Mucosa of descending colon (tissue), 3 donors: ENCODE data around the gene CPLX3. TPM values are rescaled to one million over a fixed set of nuclear protein-coding genes. Genes with fewer than 3 reads are reported as not detected.
"Not testable (repeated sequence)": the region's sequence is repeated elsewhere in the genome, so short reads cannot be mapped to it uniquely, and the experiment has no call there.

Source experiments
- ATAC-seq: fragments of 200-7000 bp; cut with Tn5 transposase; one replicate; pipeline ENCODE4 v1.9.1; 2020; ENCODE audit warnings: mild to moderate bottlenecking, moderate library complexity
- DNase-seq, 3 donors: peaks; one replicate each; pipeline ENCODE4 v3.0.0-alpha.2; 2020
- H3K36me3 ChIP-seq: fragments of 200-600 bp; one replicate; pipeline ENCODE4 v1.8.0; 2021; ENCODE audit warnings: low read depth, mild to moderate bottlenecking
- H3K4me1 ChIP-seq: fragments of 200-600 bp; one replicate; pipeline ENCODE4 v1.8.0; 2021; ENCODE audit warnings: low read depth, mild to moderate bottlenecking
- H3K4me3 ChIP-seq: fragments of 200-600 bp; one replicate; pipeline ENCODE4 v1.8.0; 2021; ENCODE audit warnings: mild to moderate bottlenecking
- H3K9me3 ChIP-seq: fragments of 200-600 bp; one replicate; pipeline ENCODE4 v1.8.0; 2021; ENCODE audit warnings: mild to moderate bottlenecking
- intact Hi-C, 2 donors: fragments of 100-400 bp; cut with DNase I in 1 of 2; cut with micrococcal nuclease in 1 of 2; formaldehyde crosslinking; loops; one replicate each; pipeline versions ENCODE4 v1.11.0 to v1.11.1; 2022; cut with DNase I, micrococcal nuclease
- total RNA-seq, 3 donors: library from RNA; stranded (reverse); fragmentation: NEBNext Ultra II Directional in 2 of 3; extraction: Animal tissue kit (Norgen Biotek cat#: 25700) in 2 of 3; gene quantifications; one replicate each; pipeline versions ENCODE4 v1.2.1 to v1.2.4, GENCODE V29; 2021 to 2023
- TF ChIP-seq, protein P1 (sequence below): fragments of 200-600 bp; IDR thresholded peaks from one replicate; pipeline ENCODE4 v1.8.0; 2022; ENCODE audit warnings: antibody characterized with exemption, mild to moderate bottlenecking
- donor health status: DM: no; HTN: no; CAD: no; lungs with moderate emphysema.
- donor health status: DM: no; HTN: no; CAD: no.
- donor health status: DM: no; HTN: yes; CAD: no.

Gene CPLX3
- total RNA-seq, 3 donors from 2014 or later = 0.16 to 0.19 TPM; not detected in 1

DNA sequence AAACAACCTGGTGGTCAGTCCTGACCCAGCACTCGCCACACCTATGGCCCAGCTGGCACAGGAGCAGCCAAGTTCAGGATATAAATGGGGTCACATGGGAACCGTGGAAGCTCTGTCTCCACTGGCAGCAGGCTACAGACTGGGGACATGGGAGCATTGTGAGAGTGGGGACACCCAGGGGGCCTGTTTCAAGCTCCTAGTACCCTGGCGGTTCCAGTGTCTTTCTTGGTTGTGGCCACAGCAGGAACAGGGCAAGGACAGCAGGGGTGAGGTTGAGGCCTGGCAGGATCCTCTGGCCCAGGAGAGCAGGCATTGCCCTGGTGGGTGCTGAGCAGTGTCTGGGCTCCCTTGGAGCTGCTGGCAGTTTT is 42.6 kb upstream of the CPLX3 start:
- Histone ChIP-seq H3K36me3 (no peaks in the 10 kb centered on the region), H3K4me3 (no peak overlapping the region), H3K4me1 (peaks cover 63% of the 10 kb centered on the region), H3K9me3 (no peaks in the 10 kb centered on the region)
- intact Hi-C loops = no loop called here
- DNase-seq (peak in 2 of 3 donors; percentile 38 to 60), ATAC-seq (no peak)
- TF ChIP-seq, protein P1, sequence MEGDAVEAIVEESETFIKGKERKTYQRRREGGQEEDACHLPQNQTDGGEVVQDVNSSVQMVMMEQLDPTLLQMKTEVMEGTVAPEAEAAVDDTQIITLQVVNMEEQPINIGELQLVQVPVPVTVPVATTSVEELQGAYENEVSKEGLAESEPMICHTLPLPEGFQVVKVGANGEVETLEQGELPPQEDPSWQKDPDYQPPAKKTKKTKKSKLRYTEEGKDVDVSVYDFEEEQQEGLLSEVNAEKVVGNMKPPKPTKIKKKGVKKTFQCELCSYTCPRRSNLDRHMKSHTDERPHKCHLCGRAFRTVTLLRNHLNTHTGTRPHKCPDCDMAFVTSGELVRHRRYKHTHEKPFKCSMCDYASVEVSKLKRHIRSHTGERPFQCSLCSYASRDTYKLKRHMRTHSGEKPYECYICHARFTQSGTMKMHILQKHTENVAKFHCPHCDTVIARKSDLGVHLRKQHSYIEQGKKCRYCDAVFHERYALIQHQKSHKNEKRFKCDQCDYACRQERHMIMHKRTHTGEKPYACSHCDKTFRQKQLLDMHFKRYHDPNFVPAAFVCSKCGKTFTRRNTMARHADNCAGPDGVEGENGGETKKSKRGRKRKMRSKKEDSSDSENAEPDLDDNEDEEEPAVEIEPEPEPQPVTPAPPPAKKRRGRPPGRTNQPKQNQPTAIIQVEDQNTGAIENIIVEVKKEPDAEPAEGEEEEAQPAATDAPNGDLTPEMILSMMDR = no peak

DNA sequence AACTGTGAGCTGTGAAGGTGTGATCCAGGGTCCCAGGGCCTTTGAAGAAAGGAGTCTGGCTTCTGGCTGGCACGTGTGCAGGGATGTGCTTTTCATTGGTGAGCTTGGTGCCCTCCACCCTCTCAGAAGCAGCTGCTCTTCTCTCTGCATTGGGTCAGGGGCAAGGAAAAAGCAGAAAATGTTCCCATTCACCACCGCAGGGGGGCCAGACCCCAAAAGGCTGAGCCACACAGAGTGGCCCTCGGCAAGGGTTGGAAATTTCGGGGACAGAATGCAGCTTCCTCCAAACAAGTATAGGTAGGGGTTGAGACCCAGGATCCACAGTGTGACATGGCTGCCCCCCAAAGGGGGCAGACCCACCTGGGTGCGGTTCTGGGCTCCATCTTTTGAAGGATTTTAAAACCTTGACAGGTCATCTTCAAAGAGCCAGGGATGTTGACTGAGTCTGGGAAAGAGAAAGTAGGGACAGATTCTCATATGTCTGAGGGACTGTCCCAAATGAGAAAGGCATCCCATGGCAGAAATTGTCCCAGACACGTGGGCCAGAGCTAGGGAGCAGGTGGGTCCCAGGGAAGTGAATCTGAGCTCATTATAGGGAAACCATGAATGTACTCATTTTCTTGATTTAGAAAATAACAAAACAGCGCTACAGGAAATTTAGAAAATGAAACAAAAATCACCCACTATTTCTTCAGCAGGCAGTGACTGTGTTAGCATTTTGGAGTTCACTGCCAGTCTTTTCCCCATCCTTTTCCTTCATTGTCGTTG is 41.8 kb upstream of the CPLX3 start:
- intact Hi-C loops = no loop called here
- DNase-seq (no peak), ATAC-seq (no peak)
- H3K4me1 ChIP-seq = peaks cover 63% of the 10 kb centered on the region
- H3K36me3 ChIP-seq = no peaks in the 10 kb centered on the region
- no peak overlapping the region for H3K4me3 ChIP-seq
- TF ChIP-seq, protein P1 = no peak
- no peaks in the 10 kb centered on the region for H3K9me3 ChIP-seq

DNA sequence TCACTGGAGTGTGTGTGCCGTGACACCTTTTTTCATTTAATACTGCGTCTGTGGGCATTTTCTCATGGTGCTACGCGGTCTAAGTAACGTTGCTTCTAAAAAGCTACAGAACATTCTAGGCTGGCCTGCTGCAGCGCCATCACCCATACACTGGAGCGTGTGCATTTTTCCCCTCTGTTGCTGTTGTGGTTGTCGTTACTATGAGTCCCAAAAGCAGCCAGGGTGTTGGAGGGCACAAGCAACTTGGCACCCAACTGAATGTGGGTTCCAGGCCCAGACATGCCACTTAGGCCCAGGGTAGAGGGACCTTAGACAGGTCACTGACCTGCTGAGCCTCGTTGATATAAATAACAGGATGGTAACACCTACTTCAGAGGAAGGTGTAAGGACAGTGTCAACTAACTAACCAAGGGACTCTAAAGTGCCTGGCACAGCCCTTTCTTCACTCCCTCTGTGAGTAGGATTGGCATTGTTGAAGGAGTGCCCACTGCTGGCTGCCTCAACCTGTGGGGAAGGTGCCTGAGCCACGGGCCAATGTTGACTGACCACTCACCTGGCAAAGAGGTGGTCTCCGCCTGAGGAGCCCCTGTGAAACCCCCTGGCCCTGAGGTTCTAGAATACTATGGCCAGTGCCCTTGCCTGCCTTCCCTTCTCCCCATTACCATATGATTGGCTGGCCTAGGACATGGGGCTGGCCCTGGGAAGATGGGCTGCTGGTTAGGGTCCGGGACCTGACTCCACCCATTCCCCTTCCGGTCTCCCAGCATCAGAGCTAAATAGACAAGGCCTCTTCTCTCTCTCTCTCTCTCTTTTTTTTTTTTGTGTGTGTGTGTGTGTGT is 41.0 kb upstream of the CPLX3 start:
- TF ChIP-seq, protein P1 = no peak

DNA sequence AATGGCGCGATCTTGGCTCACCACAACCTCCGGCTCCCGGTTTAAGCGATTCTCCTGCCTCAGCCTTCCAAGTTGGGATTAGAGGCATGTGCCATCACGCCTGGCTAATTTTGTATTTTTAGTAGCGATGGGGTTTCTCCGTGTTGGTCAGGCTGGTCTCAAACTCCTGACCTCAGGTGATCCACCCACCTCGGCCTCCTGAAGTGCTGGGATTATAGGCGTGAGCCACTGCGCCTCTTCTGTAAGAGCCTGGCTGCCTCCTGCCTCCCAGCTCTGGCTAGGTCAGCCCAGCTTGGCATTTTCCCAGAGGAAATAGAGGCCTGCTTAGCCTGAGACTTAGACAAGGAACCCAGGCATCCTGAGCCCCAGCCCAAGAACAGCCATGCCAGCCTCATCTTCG is 40.3 kb upstream of the CPLX3 start:
- H3K9me3 ChIP-seq, H3K4me3 ChIP-seq, H3K36me3 ChIP-seq, DNase-seq, intact Hi-C loops, ATAC-seq: not testable (repeated sequence)
- H3K4me1 ChIP-seq = peaks cover 65% of the 10 kb centered on the region

More for the DNA sequence above, 41.0 kb upstream of the CPLX3 start:
- Histone ChIP-seq H3K4me1 (peaks cover 64% of the 10 kb centered on the region), H3K9me3 (no peaks in the 10 kb centered on the region), H3K4me3 (no peak overlapping the region), H3K36me3 (no peaks in the 10 kb centered on the region)
- DNase-seq (peak in 1 of 3 donors; percentile 70), ATAC-seq (no peak)
- intact Hi-C loops = no loop called here

DNA sequence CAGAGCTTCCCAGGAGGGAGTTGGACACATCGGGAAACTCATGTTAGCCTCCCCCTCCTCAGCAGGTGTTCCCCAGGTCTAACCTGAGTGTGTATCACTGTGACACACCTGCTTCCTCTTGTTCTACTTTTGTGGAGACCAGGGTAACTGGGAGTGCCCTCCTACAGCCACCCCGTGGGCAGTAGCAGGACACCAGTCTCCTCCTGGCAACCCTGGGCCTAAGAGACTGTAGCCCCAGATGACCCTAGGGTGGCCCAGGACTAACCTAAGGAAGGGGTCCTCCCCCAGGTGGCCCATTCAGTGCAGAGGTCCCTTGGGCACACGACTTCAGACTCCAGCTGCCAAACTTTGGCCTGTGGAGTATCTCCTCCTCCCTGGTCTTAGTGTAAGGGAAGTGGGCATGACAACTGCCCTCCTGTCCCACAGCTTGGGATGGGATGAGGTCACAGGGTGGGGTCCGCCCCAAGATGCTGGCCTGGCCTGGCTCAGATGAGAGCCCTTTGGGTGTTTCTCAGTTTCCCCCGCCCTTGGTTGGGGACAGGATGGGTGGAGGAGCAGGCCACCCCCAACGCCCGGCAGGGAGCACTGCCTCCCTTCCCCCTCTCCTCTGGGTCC is 39.8 kb upstream of the CPLX3 start:
- Histone ChIP-seq H3K4me1 (peaks cover 64% of the 10 kb centered on the region), H3K4me3 (no peak overlapping the region), H3K9me3 (no peaks in the 10 kb centered on the region), H3K36me3 (no peaks in the 10 kb centered on the region)
- intact Hi-C loops = no loop called here
- no peak for ATAC-seq
- TF ChIP-seq, protein P1 = no peak
- peak in 2 of 3 donors; percentile 24 to 67 for DNase-seq
